H1 (cell line): ENCODE results near the gene ACOT12. TPM values are rescaled to one million over a fixed set of nuclear protein-coding genes. Genes with fewer than 3 reads are reported as not detected.

ENCODE experiments used
- CTCF ChIA-PET: fragments of 300-600 bp; sonication (Branson Sonifier 250); formaldehyde crosslinking; loops from one replicate; lab custom pipeline; 2021; ENCODE audit not compliant: partially characterized antibody; lab: Charles Lee
- POLR2A ChIA-PET: fragments of 300-600 bp; sonication (Branson Sonifier 250); formaldehyde crosslinking; loops from one replicate; lab custom pipeline; 2021; ENCODE audit warnings: inconsistent platforms; ENCODE audit not compliant: partially characterized antibody; lab: Charles Lee
- DNase-seq, 2 experiments: peaks; one replicate each; pipeline versions ENCODE4 v3.0.0 to v3.0.0-alpha.2; 2010 to 2022; ENCODE audit warnings: low spot score in 2 of 2, low read depth in 1 of 2, mixed read lengths in 1 of 2
- FAIRE-seq: peaks from 2 replicates; lab custom pipeline; 2011; peaks lifted over from hg19 to GRCh38; lab: Jason Lieb, UNC
- H2AFZ ChIP-seq: 2 replicates; pipeline ENCODE4 v1.8.1; 2012; ENCODE audit warnings: low read length, inconsistent platforms
- H2AK5ac ChIP-seq: 2 replicates; pipeline ENCODE4 v1.6.1; 2013; ENCODE audit warnings: low read depth, low read length
- H2BK120ac ChIP-seq: replicated peaks from 2 replicates; pipeline ENCODE3; 2013; ENCODE audit warnings: low read depth, low read length, inconsistent platforms
- H2BK12ac ChIP-seq: 2 replicates; pipeline ENCODE4 v1.6.1; 2013; ENCODE audit warnings: low read depth, low read length
- H2BK15ac ChIP-seq: 2 replicates; pipeline ENCODE4 v1.6.1; 2013; ENCODE audit warnings: low read length
- H2BK20ac ChIP-seq: 2 replicates; pipeline ENCODE4 v1.6.1; 2013; ENCODE audit warnings: low read length
- H2BK5ac ChIP-seq: 2 replicates; pipeline ENCODE4 v1.6.1; 2013; ENCODE audit warnings: low read depth, low read length
- H3K14ac ChIP-seq: 2 replicates; pipeline ENCODE4 v1.6.1; 2013; ENCODE audit warnings: inconsistent platforms; ENCODE audit not compliant: insufficient read length
- H3K18ac ChIP-seq: 2 replicates; pipeline ENCODE4 v1.6.1; 2013; ENCODE audit warnings: low read length; ENCODE audit errors: extremely low read depth
- H3K23ac ChIP-seq: 2 replicates; pipeline ENCODE4 v1.6.1; 2013; ENCODE audit warnings: inconsistent platforms; ENCODE audit not compliant: insufficient read length
- H3K23me2 ChIP-seq: 2 replicates; pipeline ENCODE4 v1.6.1; 2013; ENCODE audit warnings: low read depth, low read length
- H3K27ac ChIP-seq: 2 replicates; pipeline ENCODE4 v1.6.1; 2011; ENCODE audit warnings: low read depth, low read length, inconsistent platforms
- H3K27me3 ChIP-seq, 4 experiments: replicated peaks in 1 of 4; 1 replicate in 1 of 4; 2 replicates in 3 of 4; pipeline versions ENCODE4 v1.6.1 to v1.8.1; 2011 to 2013; ENCODE audit warnings: low read length in 3 of 4, mild to moderate bottlenecking in 3 of 4, inconsistent platforms in 2 of 4, mixed read lengths in 2 of 4, moderate library complexity in 1 of 4; ENCODE audit not compliant: control insufficient read depth in 3 of 4, insufficient read depth in 3 of 4; ENCODE audit errors: extremely low read depth in 1 of 4
- H3K36me3 ChIP-seq, 4 experiments: 2 replicates each; pipeline versions ENCODE4 v1.6.1 to v1.8.1; 2011 to 2013; ENCODE audit warnings: mild to moderate bottlenecking in 4 of 4, low read length in 3 of 4, moderate library complexity in 2 of 4, control low read depth in 1 of 4, inconsistent platforms in 1 of 4; ENCODE audit not compliant: insufficient read depth in 4 of 4, control insufficient read depth in 2 of 4
- H3K4ac ChIP-seq: replicated peaks from 2 replicates; pipeline ENCODE3; 2013; ENCODE audit warnings: low read length, low read depth, mixed read lengths, inconsistent platforms; ENCODE audit not compliant: insufficient read length
- H3K4me1 ChIP-seq, 4 experiments: replicated peaks in 1 of 4; 1 replicate in 1 of 4; 2 replicates in 3 of 4; pipeline versions ENCODE4 v1.6.1 to v1.8.1; 2011 to 2013; ENCODE audit warnings: low read length in 3 of 4, inconsistent platforms in 2 of 4, mixed read lengths in 1 of 4; ENCODE audit not compliant: insufficient read depth in 4 of 4, control insufficient read depth in 3 of 4
- H3K4me2 ChIP-seq, 2 experiments: 2 replicates each; pipeline versions ENCODE4 v1.6.1 to v1.8.1; 2011 to 2013; ENCODE audit warnings: low read depth in 2 of 2, low read length in 2 of 2, control low read depth in 1 of 2, inconsistent platforms in 1 of 2, mild to moderate bottlenecking in 1 of 2; ENCODE audit not compliant: insufficient read depth in 1 of 2
- H3K4me3 ChIP-seq, 4 experiments: fragments of 200-600, 300-600 bp in 1 of 4; sonication (generic), shearing (Covaris generic), sonication (Bioruptor Twin) in 1 of 4; 2 replicates each; pipeline versions ENCODE4 v1.5.1 to v1.8.1; 2011 to 2016; ENCODE audit warnings: low read length in 4 of 4, low read depth in 3 of 4, control low read depth in 2 of 4, inconsistent platforms in 2 of 4, mild to moderate bottlenecking in 2 of 4, mixed read lengths in 1 of 4, moderate library complexity in 1 of 4; ENCODE audit not compliant: insufficient read depth in 2 of 4; ENCODE audit errors: extremely low read depth in 1 of 4
- H3K56ac ChIP-seq: replicated peaks from 2 replicates; pipeline ENCODE3; 2013; ENCODE audit warnings: low read depth, mild to moderate bottlenecking, mixed read lengths, low read length, inconsistent platforms; ENCODE audit not compliant: insufficient read length
- H3K79me1 ChIP-seq: 2 replicates; pipeline ENCODE4 v1.6.1; 2013; ENCODE audit warnings: low read depth, low read length, control low read depth
- H3K79me2 ChIP-seq, 2 experiments: 2 replicates each; pipeline versions ENCODE4 v1.6.1 to v1.8.1; 2012 to 2013; ENCODE audit warnings: low read length in 2 of 2, mild to moderate bottlenecking in 2 of 2, inconsistent platforms in 1 of 2; ENCODE audit not compliant: insufficient read depth in 2 of 2, control insufficient read depth in 1 of 2
- H3K9ac ChIP-seq, 4 experiments: replicated peaks in 1 of 4; 1 replicate in 1 of 4; 2 replicates in 3 of 4; pipeline versions ENCODE4 v1.6.1 to v1.8.1; 2011 to 2013; ENCODE audit warnings: low read depth in 3 of 4, low read length in 3 of 4, control low read depth in 2 of 4, mild to moderate bottlenecking in 2 of 4, moderate library complexity in 2 of 4, inconsistent platforms in 1 of 4; ENCODE audit errors: extremely low read depth in 1 of 4
- H3K9me3 ChIP-seq, 2 experiments: 2 replicates each; pipeline versions ENCODE4 v1.6.1 to v1.8.1; 2012 to 2013; ENCODE audit warnings: mild to moderate bottlenecking in 2 of 2, moderate library complexity in 2 of 2, control low read depth in 1 of 2, inconsistent platforms in 1 of 2, low read depth in 1 of 2, low read length in 1 of 2, mixed read lengths in 1 of 2; ENCODE audit not compliant: insufficient read depth in 2 of 2
- H4K20me1 ChIP-seq, 2 experiments: replicated peaks in 1 of 2; 2 replicates each; pipeline versions ENCODE3 to v1.8.1; 2011 to 2013; ENCODE audit warnings: inconsistent platforms in 2 of 2, low read length in 2 of 2, mild to moderate bottlenecking in 1 of 2; ENCODE audit not compliant: insufficient read depth in 2 of 2, control insufficient read depth in 1 of 2
- H4K5ac ChIP-seq: 2 replicates; pipeline ENCODE4 v1.6.1; 2013; ENCODE audit warnings: low read length, low read depth, mixed read lengths, inconsistent platforms; ENCODE audit not compliant: insufficient read length
- H4K8ac ChIP-seq: 2 replicates; pipeline ENCODE4 v1.8.0; 2013; ENCODE audit warnings: mild to moderate bottlenecking, moderate library complexity, low read length, inconsistent platforms; ENCODE audit not compliant: insufficient read depth; ENCODE audit errors: extremely low read depth
- H4K91ac ChIP-seq: replicated peaks from 2 replicates; pipeline ENCODE3; 2013; ENCODE audit warnings: low read length, mixed read lengths, inconsistent platforms; ENCODE audit not compliant: insufficient read length
- JUN ChIP-seq: IDR thresholded peaks from 2 replicates; pipeline ENCODE4 v1.6.1; 2011; ENCODE audit warnings: low read depth, mild to moderate bottlenecking, improper control_type of control experiment, low read length
- NANOG ChIP-seq: IDR thresholded peaks from 2 replicates; pipeline ENCODE4 v1.6.1; 2011; ENCODE audit warnings: low read length, low read depth, mild to moderate bottlenecking, inconsistent platforms; ENCODE audit not compliant: insufficient read depth, poor library complexity, severe bottlenecking
- RBBP5 ChIP-seq: IDR thresholded peaks from 2 replicates; pipeline ENCODE4 v1.7.1; 2012; ENCODE audit warnings: low read depth, mild to moderate bottlenecking, inconsistent platforms, low read length, moderate library complexity, borderline replicate concordance
- TAF1 ChIP-seq: IDR thresholded peaks from 2 replicates; pipeline ENCODE4 v1.6.1; 2011; ENCODE audit warnings: mild to moderate bottlenecking, low read depth, low read length
- polyA plus RNA-seq, 7 experiments: library from polyadenylated mRNA; depleted of rRNA in 3 of 7; stranded (reverse) in 5 of 7; unstranded in 2 of 7; fragments of >200 nt in 5 of 7; fragments of 200-250 nt in 2 of 7; gene quantifications; 1 replicate in 5 of 7; 2 replicates in 1 of 7; 4 replicates in 1 of 7; pipeline versions ENCODE4 v1.2.1 to v1.2.3, GENCODE V29; 2011 to 2013; ENCODE audit warnings: missing spikeins in 2 of 7, mixed read lengths in 2 of 7
- total RNA-seq: library from RNA; stranded (reverse); fragmentation: NEBNext Ultra II Directional; extraction: Animal tissue kit (Norgen Biotek cat#: 25700); gene quantifications from 2 replicates; pipeline ENCODE4 v1.2.1, GENCODE V29; 2021

Gene ACOT12
- total and polyA plus RNA-seq, 2 of the 8 experiments (the other 6 are each of a cell fraction or from before 2014, with no cell fraction given) = 0.29 TPM; not detected in 1

- Histone ChIP-seq H3K4ac (no peak overlapping the region), H2BK15ac (no peak overlapping the region), H2AFZ (no peak overlapping the region), H4K8ac (no peak overlapping the region), H2BK120ac (no peak overlapping the region), H3K56ac (no peak overlapping the region), H2AK5ac (no peak overlapping the region), H3K4me1 (peaks cover 0 to 6% (median 1%) of the 10 kb centered on the region in 4 experiments; a peak in 2 of 7 replicates), H3K27me3 (no peaks in the 10 kb centered on the region), H3K79me1 (no peaks in the 10 kb centered on the region), H3K9me3 (no peaks in the 10 kb centered on the region), H4K91ac (no peak overlapping the region), H2BK12ac (no peak overlapping the region), H3K18ac (no peak overlapping the region), H3K4me3 (no peak overlapping the region), H4K20me1 (no peaks in the 10 kb centered on the region), H3K4me2 (no peak overlapping the region), H2BK20ac (no peak overlapping the region), H3K36me3 (peaks cover 0 to 30% (median 6%) of the 10 kb centered on the region in 4 experiments; a peak in 4 of 8 replicates), H3K14ac (no peak overlapping the region), H3K27ac (no peak overlapping the region), H4K5ac (no peak overlapping the region), H3K79me2 (no peaks in the 10 kb centered on the region), H3K23me2 (no peaks in the 10 kb centered on the region), H2BK5ac (no peak overlapping the region), H3K23ac (no peak overlapping the region), H3K9ac (no peak overlapping the region)
- FAIRE-seq (no peak), DNase-seq (no peak)
- no peak for TF ChIP-seq NANOG
- TF ChIP-seq TAF1 = no peak
- TF ChIP-seq JUN = no peak
- TF ChIP-seq RBBP5 = no peak
- ChIA-PET POLR2A (interaction anchor here (4.4 kb wide), 1 partner anchor 11 kb away, joined by 33 read pairs; the partner anchor contains the start of gene ZCCHC9), CTCF (interaction anchor here (0.9 to 1.4 kb wide), 3 partner anchors 12 to 16 kb away, joined by 3 to 4 read pairs (median 4); partner anchors contain the start of gene ZCCHC9)
These were observed 80.7 kb downstream of the ACOT12 start for GRCh38 chr5:81313278-81313677.
